IPS-20b (cell line): ENCODE results near the gene NAPG.
"Not testable (repeated sequence)": the region's sequence is repeated elsewhere in the genome, so short reads cannot be mapped to it uniquely, and the experiment has no call there.

Source experiments
- H3K27ac ChIP-seq: one replicate; pipeline ENCODE4 v1.5.1; 2013; ENCODE audit warnings: low read length
- H3K27me3 ChIP-seq: 2 replicates; pipeline ENCODE4 v1.6.1; 2013; ENCODE audit warnings: mild to moderate bottlenecking, low read length, inconsistent platforms; ENCODE audit not compliant: insufficient read depth
- H3K36me3 ChIP-seq: 2 replicates; pipeline ENCODE4 v1.6.1; 2013; ENCODE audit warnings: low read depth, mild to moderate bottlenecking, inconsistent platforms, low read length, moderate library complexity; ENCODE audit not compliant: insufficient read depth
- H3K4me1 ChIP-seq: 2 replicates; pipeline ENCODE4 v1.6.1; 2013; ENCODE audit warnings: mild to moderate bottlenecking, control low read depth, inconsistent platforms, low read length, moderate library complexity; ENCODE audit not compliant: insufficient read depth
- H3K4me3 ChIP-seq: 2 replicates; pipeline ENCODE4 v1.5.1; 2013; ENCODE audit warnings: mild to moderate bottlenecking, low read length, inconsistent platforms
- H3K9ac ChIP-seq: 2 replicates; pipeline ENCODE4 v1.6.1; 2013; ENCODE audit warnings: low read depth, mild to moderate bottlenecking, inconsistent platforms, low read length, moderate library complexity
- H3K9me3 ChIP-seq: 2 replicates; pipeline ENCODE4 v1.6.1; 2013; ENCODE audit warnings: mild to moderate bottlenecking, low read depth, low read length, inconsistent platforms; ENCODE audit not compliant: insufficient read depth

NAPG gene

DNA sequence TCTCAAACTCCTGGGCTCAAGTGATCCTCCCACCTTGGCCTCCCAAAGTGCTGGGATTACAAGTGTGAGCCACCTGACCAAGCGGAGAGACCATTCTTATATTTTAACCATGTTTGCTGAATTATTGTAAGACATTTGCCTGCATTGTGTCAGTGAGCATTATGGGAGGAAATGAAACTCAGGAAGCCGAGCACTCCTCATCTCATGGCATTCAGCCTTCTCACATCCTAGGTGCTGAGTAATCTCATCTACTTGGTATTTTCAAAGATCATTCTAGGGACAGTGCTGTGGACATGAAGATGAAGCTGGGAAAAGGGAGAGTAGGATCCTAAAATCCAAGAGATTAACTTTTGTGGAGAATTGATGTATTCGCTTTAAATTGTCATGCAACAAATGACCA, 66.1 kb downstream of the NAPG start:
- Histone ChIP-seq H3K9ac (no peak overlapping the region), H3K9me3 (no peaks in the 10 kb centered on the region), H3K27ac (no peak overlapping the region), H3K4me1 (no peaks in the 10 kb centered on the region), H3K4me3 (no peak overlapping the region), H3K27me3 (no peaks in the 10 kb centered on the region), H3K36me3 (no peaks in the 10 kb centered on the region)

DNA sequence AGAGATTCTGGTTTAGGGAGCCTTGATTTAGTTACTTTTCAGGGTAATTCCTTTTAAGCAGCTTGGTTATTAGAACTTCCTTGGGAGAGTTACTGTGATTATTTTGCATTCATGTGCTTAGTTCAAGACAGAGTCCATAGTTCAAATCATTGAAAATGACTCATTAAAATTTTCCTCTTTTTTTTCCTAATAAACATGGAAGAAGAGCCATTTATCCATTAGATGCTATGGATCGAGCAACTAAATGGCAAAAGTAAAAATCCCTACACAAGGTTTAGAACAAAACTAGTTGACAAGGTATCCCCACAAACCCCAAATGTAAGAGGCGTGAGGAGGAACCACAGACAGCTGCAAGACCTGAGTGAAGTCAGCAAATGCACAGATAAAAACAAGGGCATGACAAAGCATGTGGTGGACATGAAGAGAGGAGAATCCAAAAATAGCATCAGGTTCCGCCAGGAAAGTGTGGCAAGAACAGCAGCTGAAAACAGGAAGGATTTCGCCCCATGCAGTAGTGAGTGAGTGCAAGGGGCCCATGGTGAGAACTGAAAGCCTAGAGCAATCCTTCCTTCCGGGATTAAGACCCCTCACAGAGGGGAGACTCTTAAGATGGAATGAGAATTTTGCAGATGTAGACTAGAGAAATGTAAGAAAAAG, 67.7 kb downstream of the NAPG start:
- not testable (repeated sequence) for H3K9ac ChIP-seq, H3K27ac ChIP-seq, H3K36me3 ChIP-seq, H3K4me1 ChIP-seq, H3K27me3 ChIP-seq, H3K9me3 ChIP-seq, H3K4me3 ChIP-seq

DNA sequence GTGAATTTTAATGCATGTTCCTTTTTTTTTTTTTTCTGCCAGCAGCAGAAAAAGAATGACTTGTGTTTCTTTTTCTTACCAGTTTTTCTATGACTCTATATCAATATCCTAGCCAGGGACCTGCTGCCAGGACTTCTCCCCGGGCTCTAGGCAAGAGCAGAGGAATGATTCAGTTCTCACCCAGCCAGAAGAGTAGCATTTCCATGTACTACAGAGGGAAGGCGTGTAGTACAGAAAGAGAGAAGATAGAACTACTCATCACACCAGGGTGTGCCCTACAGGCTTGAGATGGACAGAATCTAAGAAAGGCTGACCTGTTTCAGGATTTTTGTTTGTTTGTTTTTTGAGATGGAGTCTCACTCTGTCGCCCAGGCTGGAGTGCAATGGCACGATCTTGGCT, 70.1 kb downstream of the NAPG start:
- H3K4me1 ChIP-seq, H3K9ac ChIP-seq, H3K27ac ChIP-seq, H3K27me3 ChIP-seq, H3K4me3 ChIP-seq, H3K9me3 ChIP-seq, H3K36me3 ChIP-seq: not testable (repeated sequence)

DNA sequence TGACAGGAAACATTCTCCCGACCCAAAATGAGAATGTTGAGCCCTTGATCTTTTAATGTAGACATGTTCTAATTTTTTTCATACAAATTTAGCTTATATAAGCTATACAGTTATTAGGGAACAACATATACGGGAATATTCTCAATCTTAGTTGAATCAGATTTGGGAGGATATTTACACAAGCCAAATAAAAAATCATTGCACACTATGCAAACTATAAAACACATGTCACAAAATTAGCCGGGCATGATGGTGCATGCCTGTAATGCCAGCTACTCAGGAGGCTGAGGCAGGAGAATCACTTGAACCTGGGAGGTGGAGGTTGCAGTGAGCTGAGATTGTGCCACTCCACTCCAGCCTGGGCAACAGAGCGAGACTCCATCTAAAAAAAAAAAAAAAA, 71.9 kb downstream of the NAPG start:
- H3K27me3 ChIP-seq, H3K9ac ChIP-seq, H3K4me1 ChIP-seq, H3K36me3 ChIP-seq, H3K27ac ChIP-seq, H3K9me3 ChIP-seq, H3K4me3 ChIP-seq: not testable (repeated sequence)

DNA sequence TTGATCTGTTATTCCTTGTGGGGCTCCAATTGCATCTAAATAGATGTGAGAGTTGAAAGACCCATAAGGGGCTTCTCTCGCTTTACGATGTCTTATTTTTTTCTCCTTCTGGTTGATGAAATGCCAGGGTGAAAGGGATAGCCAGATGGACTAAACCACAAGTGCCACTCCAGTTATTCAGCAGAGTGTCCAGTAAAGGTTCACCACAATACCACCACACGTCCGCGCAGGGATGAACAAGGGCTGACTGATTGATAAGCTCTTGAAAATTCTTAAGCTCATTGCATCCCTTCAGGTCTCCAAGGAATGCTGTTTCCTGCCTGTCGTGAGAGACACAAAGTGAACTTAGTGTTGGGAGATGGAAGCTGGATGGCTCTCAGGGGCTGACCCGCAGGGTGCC, 74.9 kb downstream of the NAPG start:
- H3K9ac ChIP-seq, H3K4me1 ChIP-seq, H3K4me3 ChIP-seq, H3K9me3 ChIP-seq, H3K27ac ChIP-seq, H3K27me3 ChIP-seq, H3K36me3 ChIP-seq: not testable (repeated sequence)
